ENCODE measurements around the gene LCNL1.

DNA sequence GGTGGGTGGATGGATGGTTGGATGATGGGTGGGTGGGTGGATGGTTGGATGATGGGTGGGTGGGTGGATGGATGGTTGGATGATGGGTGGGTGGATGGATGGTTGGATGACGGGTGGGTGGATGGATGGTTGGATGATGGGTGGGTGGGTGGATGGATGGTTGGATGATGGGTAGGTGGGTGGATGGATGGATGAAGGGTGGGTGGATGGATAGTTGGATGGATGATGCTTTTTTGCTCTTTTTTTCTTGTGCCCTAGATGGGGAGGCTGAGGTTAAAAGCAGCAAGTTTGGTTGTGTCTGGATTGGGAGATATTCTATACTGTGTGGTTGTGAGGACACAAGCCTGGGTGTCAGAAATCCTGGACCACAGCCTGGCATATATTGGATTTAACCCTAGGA is 25.3 kb upstream of the LCNL1 start:
- no peak for TF ChIP-seq CTCF (conservative IDR thresholded peaks at IDR 0.05)
- no peak for TF ChIP-seq EZH2 (IDR thresholded peaks at IDR 0.05; ENCODE audit: low read depth)
